GM23248 (cell line): ENCODE data around the gene PSG4. TPM values are rescaled to one million over a fixed set of nuclear protein-coding genes. Genes with fewer than 3 reads are reported as not detected.
"Not testable (repeated sequence)": the region's sequence is repeated elsewhere in the genome, so short reads cannot be mapped to it uniquely, and the experiment has no call there.

Experiments used
- DNase-seq: peaks from one replicate; pipeline ENCODE4 v3.0.0-alpha.2; 2015
- H2AFZ ChIP-seq: fragments of 200-600 bp; sonication (generic); 2 replicates; pipeline ENCODE4 v1.6.1; 2016; ENCODE audit warnings: antibody characterized with exemption
- H3F3A ChIP-seq: fragments of 200-600 bp; sonication (generic); 2 replicates; pipeline ENCODE4 v1.6.1; 2016; ENCODE audit warnings: mild to moderate bottlenecking, antibody characterized with exemption, mixed run types; ENCODE audit not compliant: insufficient read depth
- H3K27ac ChIP-seq: fragments of 200-600 bp; sonication (generic); 2 replicates; pipeline ENCODE4 v1.5.1; 2016; ENCODE audit warnings: mild to moderate bottlenecking
- H3K27me3 ChIP-seq: fragments of 200-600 bp; sonication (generic); replicated peaks from 2 replicates; pipeline ENCODE4 v1.6.1; 2016; ENCODE audit warnings: mild to moderate bottlenecking; ENCODE audit not compliant: insufficient read depth
- H3K36me3 ChIP-seq: fragments of 200-600 bp; sonication (generic); 2 replicates; pipeline ENCODE4 v1.6.1; 2016; ENCODE audit warnings: low read depth, mild to moderate bottlenecking
- H3K4me1 ChIP-seq: fragments of 200-600 bp; sonication (generic); 2 replicates; pipeline ENCODE4 v1.6.1; 2016; ENCODE audit warnings: mild to moderate bottlenecking; ENCODE audit not compliant: insufficient read depth
- H3K4me2 ChIP-seq: fragments of 200-600 bp; sonication (generic); one replicate; pipeline ENCODE4 v1.6.1; 2016; ENCODE audit warnings: mild to moderate bottlenecking; ENCODE audit not compliant: unreplicated experiment
- H3K4me3 ChIP-seq: fragments of 200-600 bp; sonication (generic); 2 replicates; pipeline ENCODE4 v1.5.1; 2016; ENCODE audit warnings: mild to moderate bottlenecking
- H3K79me2 ChIP-seq: fragments of 200-600 bp; sonication (generic); 2 replicates; pipeline ENCODE4 v1.6.1; 2016; ENCODE audit warnings: mild to moderate bottlenecking; ENCODE audit not compliant: insufficient read depth
- H3K9ac ChIP-seq: fragments of 200-600 bp; sonication (generic); 2 replicates; pipeline ENCODE4 v1.6.1; 2016; ENCODE audit warnings: mild to moderate bottlenecking
- H3K9me2 ChIP-seq: fragments of 200-600 bp; sonication (generic); 2 replicates; pipeline ENCODE4 v1.6.1; 2016; ENCODE audit warnings: mixed run types, mild to moderate bottlenecking, moderate library complexity; ENCODE audit not compliant: insufficient read depth
- H3K9me3 ChIP-seq: fragments of 200-600 bp; sonication (generic); one replicate; pipeline ENCODE4 v1.6.1; 2017; ENCODE audit warnings: low read depth
- H4K20me1 ChIP-seq: fragments of 200-600 bp; sonication (generic); 2 replicates; pipeline ENCODE4 v1.6.0; 2016; ENCODE audit not compliant: insufficient read depth
- EZH2 ChIP-seq: fragments of 200-600 bp; sonication (generic); IDR thresholded peaks from 2 replicates; pipeline ENCODE4 v1.6.1; 2018; ENCODE audit warnings: antibody characterized with exemption, mild to moderate bottlenecking; ENCODE audit not compliant: insufficient read depth, poor library complexity, severe bottlenecking
- EZH2phosphoT487 ChIP-seq: fragments of 200-600 bp; sonication (generic); IDR thresholded peaks from 2 replicates; pipeline ENCODE4 v1.6.1; 2018; ENCODE audit warnings: antibody characterized with exemption, moderate library complexity, mild to moderate bottlenecking, low read depth; ENCODE audit not compliant: insufficient read depth
- WGBS, 2 experiments: methylation state at CpG; one replicate each; pipeline ENCODE4 v1.1.6; 2015 to 2017; ENCODE audit warnings: low lambda C conversion rate in 2 of 2, low coverage in 1 of 2; ENCODE audit errors: missing lambda C conversion rate in 2 of 2; 5-methylcytosine and 5-hydroxymethylcytosine counted together
- in situ Hi-C: fragments of 300-500 bp; cut with MboI; formaldehyde crosslinking; loops from 2 replicates; pipeline ENCODE4 v1.15.0; 2020
- polyA plus RNA-seq: library from polyadenylated mRNA; unstranded; fragments of >200 nt; fragmentation: Nextera tagmentation; extraction: Ambion mirVana; gene quantifications from 2 replicates; pipeline ENCODE4 v1.2.1, GENCODE V29; 2016
- total RNA-seq: library from RNA; depleted of rRNA; stranded (reverse); fragments of >200 nt; shearing (Covaris generic); gene quantifications from 2 replicates; pipeline ENCODE4 v1.2.3, GENCODE V29; 2014

PSG4 gene
- total and polyA plus RNA-seq, 2 experiments from 2014 or later, result 105 to 174 TPM

DNA sequence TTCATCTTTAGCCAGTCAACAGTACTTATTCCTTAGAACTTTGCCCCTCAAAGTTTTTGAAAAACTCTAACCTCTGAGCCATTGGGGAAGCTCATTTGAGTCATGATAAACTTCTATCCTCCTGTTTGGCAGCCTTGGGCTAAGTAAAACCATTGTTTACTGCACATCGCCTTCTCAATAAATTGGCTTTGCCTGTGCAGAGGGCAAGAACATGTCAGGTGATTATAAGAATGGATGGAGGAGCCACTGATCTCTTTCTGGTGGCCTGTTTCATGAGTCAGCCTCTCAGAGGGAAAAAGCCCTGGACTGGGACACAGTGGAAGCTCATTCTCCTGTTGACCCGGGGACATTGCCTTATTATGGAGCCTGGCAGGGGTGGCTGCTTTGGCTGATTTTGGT is 19.4 kb upstream of the PSG4 start:
- no peak overlapping the region for H3K4me3 ChIP-seq
- no peak overlapping the region for H3K27ac ChIP-seq
- WGBS, 2 experiments, result 88 to 94% methylated on average over 2 of the region's 2 CpGs
- H3K4me2 ChIP-seq, result no peak overlapping the region
- no peak for TF ChIP-seq EZH2
- TF ChIP-seq EZH2phosphoT487, result no peak
- no peaks in the 10 kb centered on the region for H4K20me1 ChIP-seq
- H3K4me1 ChIP-seq, result peaks cover 13% of the 10 kb centered on the region
- H3K9me3 ChIP-seq, result no peaks in the 10 kb centered on the region
- H3K36me3 ChIP-seq, result no peaks in the 10 kb centered on the region
- 0 out of 2 replicates have a peak, but pooled peaks cover 6% of the 10 kb centered on the region for H3F3A ChIP-seq
- H3K79me2 ChIP-seq, result no peaks in the 10 kb centered on the region
- H2AFZ ChIP-seq, result no peak overlapping the region
- H3K9me2 ChIP-seq, result no peaks in the 10 kb centered on the region
- in situ Hi-C loops, result no loop called here
- H3K9ac ChIP-seq, result no peak overlapping the region
- no peaks in the 10 kb centered on the region for H3K27me3 ChIP-seq
- no peak for DNase-seq

DNA sequence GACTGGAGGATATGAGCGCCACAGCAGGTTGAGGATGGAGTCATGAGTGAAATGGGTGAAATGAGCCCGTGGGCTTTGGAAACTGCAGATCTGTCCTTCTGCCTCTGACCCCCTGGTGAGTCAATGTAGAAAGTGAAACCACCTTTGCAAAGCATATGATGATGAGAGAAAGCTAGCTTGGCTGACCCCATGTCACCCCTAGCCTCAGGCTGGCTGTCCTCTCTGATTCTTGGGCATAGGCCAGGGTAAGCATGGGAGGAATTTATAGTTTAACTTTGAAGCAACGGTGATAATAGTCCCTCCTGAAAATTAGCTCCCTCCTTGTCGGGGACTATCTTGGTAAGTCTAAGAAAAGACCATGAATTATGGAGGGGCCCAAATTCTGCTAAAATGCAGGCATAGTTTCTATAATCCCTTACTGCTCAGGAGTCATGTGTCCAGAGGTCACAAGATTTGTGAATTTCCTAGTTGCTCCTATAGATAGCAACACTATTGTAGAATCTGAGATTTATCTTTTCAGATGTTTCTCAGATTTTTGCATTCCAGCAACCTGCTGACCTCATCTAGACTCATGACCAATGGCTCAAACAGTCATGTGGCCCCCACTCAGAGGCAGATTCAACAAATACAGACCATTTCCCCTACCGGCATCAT is 18.9 kb upstream of the PSG4 start:
- H3K79me2 ChIP-seq, H3K9me3 ChIP-seq, H3K4me3 ChIP-seq, H3K9ac ChIP-seq, in situ Hi-C loops, H3K9me2 ChIP-seq, H3F3A ChIP-seq, H4K20me1 ChIP-seq, H3K27me3 ChIP-seq, H2AFZ ChIP-seq, H3K36me3 ChIP-seq: not testable (repeated sequence)
- peak overlapping the region; percentile 24 for H3K27ac ChIP-seq
- H3K4me1 ChIP-seq, result peaks cover 13% of the 10 kb centered on the region
- 68 to 69% methylated on average over 5 of the region's 5 CpGs for WGBS, 2 experiments
- DNase-seq, result peak; percentile 41
- H3K4me2 ChIP-seq, result peak overlapping the region; percentile 42

DNA sequence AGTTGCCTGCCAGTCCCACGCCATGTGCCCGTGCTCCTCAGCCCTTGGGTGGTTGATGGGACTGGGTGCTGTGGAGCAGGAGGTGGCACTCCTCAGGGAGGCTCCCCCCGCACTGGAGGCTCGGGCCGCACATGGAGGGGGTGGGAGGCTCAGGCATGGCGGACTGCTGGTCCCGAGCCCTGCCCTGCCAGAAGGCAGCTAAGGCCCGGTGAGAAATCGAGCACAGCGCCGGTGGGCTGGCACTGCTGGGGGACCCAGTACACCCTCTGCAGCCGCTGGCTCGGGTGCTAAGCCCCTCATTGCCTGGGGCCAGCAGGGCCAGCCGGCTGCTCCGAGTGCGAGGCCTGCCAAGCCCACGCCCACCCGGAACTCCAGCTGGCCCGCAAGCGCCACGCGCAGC is 16.5 kb upstream of the PSG4 start:
- H3K9me3 ChIP-seq, DNase-seq, H3F3A ChIP-seq, H3K79me2 ChIP-seq, H3K9me2 ChIP-seq, H3K27me3 ChIP-seq, H2AFZ ChIP-seq, H3K4me3 ChIP-seq, H3K4me2 ChIP-seq, in situ Hi-C loops, H3K36me3 ChIP-seq, H3K27ac ChIP-seq, H4K20me1 ChIP-seq, H3K9ac ChIP-seq: not testable (repeated sequence)
- peaks cover 13% of the 10 kb centered on the region for H3K4me1 ChIP-seq
- WGBS, 2 experiments, result 91 to 92% methylated on average over 19 to 22 of the region's 22 CpGs

DNA sequence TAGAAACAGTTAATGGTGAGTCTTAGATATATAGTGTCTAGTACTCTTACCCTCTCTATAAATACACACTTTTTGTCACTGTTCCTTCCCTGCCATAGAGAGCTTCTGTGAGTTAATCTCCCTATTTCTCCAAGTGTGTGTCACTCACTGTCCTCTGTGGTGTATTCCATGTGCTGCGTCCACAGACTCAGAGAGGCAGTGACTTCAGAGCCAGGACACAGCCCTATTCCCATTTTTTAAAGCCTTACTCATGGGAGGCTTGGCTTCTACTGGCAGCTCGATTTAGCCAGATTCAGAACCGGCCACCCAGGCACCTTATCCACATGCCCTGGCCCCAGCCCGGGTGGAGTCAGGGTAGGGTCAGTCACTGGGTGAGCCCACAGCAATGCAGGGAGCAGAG is 13.7 kb upstream of the PSG4 start:
- H4K20me1 ChIP-seq, H3K79me2 ChIP-seq, H3F3A ChIP-seq, H3K9me2 ChIP-seq, H3K4me3 ChIP-seq, H3K4me2 ChIP-seq, H3K27ac ChIP-seq, in situ Hi-C loops, H3K9me3 ChIP-seq, H3K4me1 ChIP-seq, H3K9ac ChIP-seq, H3K27me3 ChIP-seq, H2AFZ ChIP-seq, H3K36me3 ChIP-seq: not testable (repeated sequence)
- DNase-seq, result peak; percentile 53
- 47 to 50% methylated on average over 4 of the region's 4 CpGs for WGBS, 2 experiments

DNA sequence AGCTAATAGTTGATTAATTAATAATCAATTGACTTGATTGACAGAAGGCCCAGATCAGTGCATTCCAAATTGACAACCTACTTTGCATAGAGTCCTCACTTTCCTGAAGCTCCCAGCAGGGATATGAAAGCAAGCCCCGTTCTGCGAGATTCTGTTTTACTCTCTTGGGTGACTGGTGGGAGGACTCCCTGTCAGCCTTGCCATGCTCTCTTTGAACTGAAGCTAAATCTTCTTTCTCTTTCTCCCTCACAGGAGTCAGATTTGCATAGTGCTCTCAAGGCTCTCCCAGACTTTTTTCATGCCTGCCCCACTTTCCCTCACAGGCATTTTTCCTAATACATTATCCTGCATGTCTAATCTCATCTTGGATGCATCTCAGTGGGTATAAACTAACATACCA is 10.4 kb upstream of the PSG4 start:
- H2AFZ ChIP-seq, H3K4me1 ChIP-seq, in situ Hi-C loops, H3K4me3 ChIP-seq, H3K27me3 ChIP-seq, H3K36me3 ChIP-seq, H3K4me2 ChIP-seq, H3K9ac ChIP-seq, H3K9me2 ChIP-seq, H3K9me3 ChIP-seq, H3K27ac ChIP-seq, H3K79me2 ChIP-seq, H3F3A ChIP-seq, H4K20me1 ChIP-seq, DNase-seq: not testable (repeated sequence)
- WGBS, 2 experiments, result 32 to 39% methylated on average over 2 of the region's 2 CpGs
